HG03025 (cell line): ENCODE data around the gene BACE1-AS.

ENCODE experiments used
- ATAC-seq: cut with Tn5 transposase; IDR thresholded peaks from one replicate; pipeline ENCODE4 v1.9.1; 2021; ENCODE audit warnings: mild to moderate bottlenecking, moderate library complexity; ENCODE audit not compliant: unreplicated experiment, low FRiP score

BACE1-AS gene

DNA sequence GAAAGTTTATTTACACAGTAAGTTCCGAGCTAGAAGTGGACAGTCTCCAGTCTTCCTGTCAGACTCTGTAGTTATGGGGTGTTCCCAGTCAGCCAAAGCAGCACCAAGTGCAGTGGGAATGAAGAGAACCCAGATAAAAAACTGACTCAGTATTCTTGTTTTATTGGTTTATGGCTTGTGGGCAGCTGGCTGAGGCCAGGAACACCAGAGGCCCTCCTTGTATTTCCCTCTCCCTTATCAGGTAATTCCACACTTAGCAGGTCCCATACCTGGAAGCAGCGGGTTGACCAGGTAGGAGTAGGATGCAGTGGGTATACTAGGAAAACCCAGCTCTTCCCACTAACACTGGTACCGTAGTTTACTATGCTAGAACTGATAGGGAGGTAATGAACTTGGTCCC, 3.5 kb upstream of the BACE1-AS start:
- no peak for ATAC-seq

DNA sequence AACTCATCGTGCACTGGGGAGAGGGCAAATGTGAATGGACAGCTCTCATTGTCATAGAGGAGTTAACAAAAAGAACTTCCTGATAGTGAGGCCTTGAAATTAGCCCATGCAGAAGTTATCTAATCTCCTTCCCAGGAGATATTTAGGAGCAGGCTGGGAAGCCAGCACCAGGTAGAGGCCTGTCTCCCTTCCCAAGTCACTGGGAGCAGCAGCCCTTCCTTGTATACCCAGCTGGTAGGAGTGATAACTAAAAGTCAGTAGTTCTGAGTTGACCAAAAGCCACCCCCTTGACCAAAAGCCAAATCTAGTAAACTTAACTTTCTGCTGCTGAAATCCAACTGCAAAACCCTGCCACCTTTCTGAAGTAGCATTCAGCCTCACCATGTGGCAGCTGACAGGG, 1.4 kb upstream of the BACE1-AS start:
- no peak for ATAC-seq

DNA sequence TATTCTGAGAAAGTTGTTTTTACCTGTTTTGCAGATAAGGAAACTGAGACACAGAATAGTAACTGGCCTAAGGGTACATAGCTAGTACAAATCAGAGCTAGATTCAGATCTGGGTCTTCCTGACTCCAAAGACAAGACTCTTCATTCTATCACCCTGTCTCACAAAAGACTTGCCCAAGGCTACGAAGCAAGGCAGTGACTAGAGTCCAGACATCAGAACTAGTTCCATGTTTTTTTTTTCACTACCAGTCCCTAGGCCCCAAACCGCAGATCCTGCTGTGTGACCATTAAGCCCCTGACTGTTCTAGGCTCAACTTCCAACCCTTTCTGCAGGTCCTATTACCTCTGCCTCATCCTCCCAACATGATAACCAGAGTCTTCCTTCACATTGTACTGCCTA, 1.5 kb downstream of the BACE1-AS start:
- ATAC-seq: no peak

DNA sequence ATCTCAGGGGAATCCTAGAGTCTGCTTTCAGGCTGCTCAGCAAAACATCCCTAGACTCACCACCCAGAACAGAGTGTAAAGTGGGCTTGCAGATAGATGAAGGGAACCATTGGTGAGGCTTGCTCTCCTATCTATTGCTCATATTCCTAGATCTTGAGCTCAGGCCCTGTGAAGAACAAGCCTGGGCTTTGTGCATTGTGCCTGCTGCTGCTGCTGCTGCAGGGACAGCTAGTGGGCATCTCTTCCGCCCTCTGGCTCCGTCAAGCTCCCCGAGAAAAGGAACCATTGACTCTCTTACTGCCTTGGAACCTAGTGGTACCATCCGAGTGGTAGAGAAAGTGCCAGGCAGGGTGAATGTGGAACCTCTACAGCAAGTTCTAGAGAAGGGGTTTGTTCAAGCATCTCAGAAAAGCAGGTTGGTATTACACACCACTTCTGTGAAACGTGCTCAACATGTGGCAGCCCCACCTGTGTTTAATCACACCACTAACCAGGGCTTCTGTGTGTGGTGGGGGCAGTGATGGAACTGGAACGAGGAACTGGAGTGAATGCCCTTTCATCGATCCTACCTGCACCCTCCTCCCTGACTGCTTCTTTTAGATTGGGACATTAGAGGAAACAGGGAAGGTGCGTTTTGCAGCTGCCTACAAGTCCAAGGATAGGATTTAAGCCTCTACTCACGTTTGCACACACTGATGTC, 4.4 kb downstream of the BACE1-AS start:
- no peak for ATAC-seq

DNA sequence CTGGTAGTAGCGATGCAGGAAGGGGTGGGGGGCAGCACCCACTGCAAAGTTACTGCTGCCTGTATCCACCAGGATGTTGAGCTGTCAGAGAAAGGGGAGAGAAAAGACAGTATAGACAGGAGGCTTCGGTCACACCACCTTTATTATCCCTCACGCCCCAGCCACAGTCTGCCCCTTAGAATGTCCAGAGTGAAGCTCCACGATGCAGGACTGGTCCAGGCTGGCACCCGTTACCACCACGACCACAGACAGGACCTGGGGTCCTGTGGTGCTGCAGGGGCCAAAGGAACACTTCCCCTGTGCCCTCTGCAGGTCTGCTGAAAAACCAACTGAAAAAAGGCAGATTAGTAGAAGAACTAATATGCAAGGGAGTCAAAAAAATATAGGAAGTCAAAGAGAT, 5.7 kb downstream of the BACE1-AS start:
- ATAC-seq: no peak

DNA sequence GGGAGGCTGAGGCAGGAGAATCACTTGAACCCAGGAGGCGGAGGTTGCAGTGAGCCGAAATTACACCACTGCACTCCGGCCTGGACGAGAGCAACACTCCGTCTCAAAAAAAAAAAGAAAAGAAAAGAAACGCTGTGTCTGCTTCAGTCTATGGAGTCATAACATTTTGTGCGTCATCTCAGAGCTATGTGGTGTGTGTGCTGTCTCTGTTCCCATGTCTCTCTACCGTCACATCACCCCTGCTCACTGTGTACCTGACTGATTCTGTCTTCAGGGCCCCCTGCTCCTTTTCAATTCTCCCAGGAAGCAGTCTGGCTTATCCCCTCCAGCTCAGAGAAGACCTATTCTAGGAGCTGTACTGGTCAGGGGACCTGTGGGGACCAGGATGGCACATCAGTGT, 7.0 kb downstream of the BACE1-AS start:
- no peak for ATAC-seq

DNA sequence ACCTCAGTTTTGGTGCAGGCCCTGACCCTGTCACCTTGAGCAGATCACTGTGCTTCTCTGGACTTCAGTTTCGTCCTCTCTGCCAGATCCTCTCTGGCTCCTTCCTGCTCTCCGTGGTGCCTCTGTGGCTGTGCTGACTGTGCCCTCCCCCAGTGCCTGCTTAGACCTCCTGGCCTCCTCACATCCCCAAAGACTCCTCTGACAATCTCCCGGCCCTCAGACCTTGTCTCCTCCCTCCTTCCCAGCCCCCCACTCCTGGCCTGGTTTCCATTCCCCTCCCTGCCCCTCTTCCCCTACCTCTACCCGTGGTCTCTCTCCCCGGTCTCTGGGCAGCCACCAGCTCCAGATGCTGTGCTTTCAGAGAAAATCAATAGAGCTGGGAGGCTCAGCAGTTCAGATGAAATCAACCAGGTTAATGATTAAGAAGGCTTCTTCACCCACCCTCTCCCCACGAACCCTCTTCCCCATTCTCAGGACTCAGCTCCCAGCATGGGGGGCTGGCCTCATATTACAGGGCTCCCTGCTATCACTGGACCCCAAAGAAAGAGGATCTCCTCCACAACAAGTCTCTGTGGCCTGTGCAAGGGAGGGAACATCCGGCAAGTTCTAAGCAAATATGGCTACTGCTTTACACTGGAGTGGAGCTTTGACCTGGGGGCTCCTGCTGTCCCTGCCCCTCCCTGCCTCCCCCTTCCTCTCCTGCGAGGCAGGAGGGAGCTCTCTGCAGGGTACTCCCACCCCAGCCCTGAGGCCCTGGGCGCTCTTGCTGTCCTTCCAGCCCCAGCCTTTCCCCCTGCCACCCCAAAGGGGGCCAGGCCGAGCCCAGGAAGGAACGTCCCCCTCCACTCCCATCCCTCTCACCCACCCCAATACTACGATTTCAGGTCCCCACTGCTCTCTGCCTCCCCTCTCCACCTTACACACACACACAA, 8.5 kb downstream of the BACE1-AS start:
- no peak for ATAC-seq

DNA sequence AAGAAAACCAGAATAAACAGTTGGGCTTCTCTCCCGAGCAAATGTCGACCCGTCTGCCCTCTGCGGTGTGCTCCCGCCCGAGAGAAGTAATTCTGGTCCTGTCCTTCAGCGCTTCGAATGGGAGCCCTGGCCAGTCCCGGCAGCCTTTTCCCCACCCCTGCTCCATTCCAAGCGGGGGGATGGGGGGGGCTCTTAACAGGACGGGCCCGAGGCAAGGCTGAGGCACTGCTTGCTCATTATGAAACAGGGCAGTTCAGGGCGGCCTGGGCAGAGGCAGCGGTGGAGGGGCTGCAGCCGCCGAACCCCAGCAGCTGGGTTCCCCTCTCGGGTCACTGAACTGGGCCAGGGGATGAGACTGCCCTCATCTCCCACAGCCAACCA, 9.1 kb downstream of the BACE1-AS start:
- ATAC-seq: no peak

DNA sequence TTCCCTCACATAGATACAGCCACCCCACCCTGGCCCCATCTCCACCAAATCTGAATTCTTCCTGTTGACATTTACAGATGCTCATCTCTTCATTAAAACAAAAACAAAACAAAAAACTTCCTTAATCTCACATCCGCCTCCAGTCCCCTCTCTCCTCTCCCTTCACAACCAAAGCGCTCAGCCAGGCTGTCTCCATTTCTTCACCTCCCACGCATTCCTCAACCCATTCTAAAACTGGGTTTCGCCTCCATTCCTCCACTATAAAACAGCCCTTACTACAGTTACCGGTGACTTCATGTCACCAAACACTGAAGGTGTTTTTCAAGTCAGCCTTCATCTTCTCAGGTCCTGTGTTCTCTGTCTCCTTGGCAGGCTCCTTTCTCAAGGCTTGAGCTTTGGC, 9.6 kb downstream of the BACE1-AS start:
- no peak for ATAC-seq

DNA sequence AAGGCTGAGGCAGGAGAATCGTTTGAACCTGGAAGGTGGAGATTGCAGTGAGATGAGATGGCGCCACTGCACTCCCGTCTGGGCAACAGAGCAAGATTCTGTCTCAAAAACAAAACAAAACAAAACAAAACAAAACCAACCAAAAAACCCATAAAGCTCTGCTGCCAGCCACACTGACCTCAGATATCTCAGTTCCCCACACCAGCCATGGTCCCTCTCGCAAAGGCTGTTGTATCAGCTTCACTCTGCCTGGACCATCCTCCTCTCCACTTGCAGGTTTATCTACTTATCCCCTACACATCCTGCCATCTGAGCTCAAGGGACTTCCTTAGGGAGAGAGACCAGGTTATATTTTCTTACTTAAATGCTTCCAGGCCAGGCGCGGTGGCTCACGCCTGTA, 11.1 kb downstream of the BACE1-AS start:
- no peak for ATAC-seq

DNA sequence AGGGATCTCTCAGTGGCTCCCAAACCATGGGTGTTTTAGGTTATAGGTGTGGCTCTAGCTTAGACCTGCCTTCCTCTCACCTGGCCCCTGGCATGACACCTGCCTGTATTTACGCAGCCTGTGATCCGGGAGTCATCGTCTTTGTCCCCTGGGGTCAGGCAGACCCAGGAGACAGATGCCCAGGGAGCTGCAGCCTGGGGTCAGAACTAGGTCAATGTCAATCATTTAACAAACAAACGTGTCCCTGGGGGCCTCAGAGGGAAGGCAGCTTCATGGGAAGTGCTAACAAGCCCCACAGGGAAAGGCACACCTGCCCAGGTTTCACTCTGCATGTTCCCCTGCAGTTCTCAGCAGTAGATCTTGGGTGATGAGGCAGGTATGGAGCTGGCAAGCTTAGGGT, 12.0 kb downstream of the BACE1-AS start:
- ATAC-seq: no peak

DNA sequence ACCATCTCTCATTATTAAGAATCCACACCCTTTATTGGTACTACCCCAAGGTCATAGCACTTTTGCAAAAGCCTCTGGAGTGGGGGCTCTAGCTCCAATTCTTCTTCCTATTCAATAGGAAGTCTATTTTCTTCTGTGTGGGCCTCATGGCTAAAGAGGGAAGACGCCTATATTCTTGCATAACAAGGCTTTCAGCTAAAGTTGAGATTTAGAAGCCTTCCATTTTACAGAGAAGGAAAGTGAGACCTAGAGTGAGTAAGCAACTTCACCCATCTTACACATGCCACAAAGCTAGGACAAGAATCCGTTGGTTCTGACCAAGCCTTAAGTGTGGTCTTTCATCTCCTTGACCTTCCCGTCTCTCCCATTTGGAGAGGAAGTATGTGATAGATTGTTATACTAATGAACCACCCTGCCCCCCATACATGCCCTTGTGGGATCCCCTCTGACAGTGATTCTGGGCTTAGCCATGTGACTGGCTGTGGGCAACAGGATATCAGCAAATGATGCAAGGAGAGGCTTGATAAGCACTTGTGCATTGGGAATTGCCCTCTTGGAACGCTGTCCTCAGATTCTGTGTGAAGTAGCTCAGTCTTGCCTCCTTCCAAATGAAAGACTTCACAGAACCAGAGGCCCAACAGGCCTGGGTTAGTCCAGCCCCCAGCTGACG, 12.6 kb downstream of the BACE1-AS start:
- no peak for ATAC-seq

DNA sequence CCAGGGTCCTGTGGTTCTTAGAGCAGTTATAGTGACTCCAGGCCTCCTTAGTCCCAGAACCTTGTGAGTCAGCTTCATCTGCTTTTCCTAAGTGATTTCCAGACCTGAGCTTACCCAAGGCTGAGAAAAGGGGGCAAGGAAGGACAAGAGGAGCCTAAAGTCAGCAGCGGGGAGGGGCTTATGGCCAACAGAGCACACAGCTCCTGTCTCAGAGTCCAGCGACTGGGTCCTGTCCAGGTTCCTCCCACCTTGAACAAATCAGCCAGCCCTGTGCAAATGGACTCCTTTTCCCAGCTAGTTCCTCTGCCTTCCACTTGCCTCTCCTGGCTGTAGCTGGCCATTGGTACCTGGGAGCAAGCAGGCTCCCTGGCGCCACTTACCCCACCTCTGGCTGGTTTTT, 14.0 kb downstream of the BACE1-AS start:
- ATAC-seq: no peak

DNA sequence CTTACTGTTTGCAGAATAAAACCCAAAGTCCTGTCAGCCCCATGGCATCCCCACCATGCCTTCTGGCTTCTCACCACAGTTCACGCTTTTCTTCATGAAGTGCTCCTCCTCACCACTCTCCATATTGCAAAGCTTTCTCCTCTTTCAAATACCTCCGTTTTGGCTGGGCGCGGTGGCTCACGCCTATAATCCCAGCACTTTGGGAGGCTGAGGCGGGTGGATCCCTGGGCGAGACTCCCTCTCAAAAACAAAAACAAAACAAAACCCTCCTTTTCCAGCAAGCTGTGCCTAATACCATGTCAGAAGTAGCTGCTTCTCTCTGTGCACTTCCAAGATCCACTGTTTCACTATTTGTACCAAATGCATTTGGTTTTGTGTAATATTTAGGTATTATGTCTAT, 18.2 kb downstream of the BACE1-AS start:
- no peak for ATAC-seq

DNA sequence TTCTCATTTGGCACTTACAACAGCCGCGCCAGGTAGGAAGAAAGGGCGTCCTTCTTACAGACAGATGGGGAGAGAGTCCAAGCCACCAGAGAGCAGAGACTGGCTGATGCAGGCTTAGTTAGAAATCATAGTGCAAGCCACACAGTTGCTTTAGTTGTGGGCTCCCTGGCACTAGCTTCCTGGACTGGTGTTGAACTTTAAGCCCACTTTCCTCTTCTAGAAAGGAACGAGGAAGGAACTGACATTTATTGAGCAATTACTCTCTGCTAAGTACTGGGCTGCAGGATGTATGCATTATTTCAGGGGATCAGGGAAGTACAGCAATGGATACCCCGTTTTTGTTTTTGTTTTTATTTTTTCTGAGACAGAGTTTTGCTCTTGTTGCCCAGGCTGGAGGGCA, 21.9 kb downstream of the BACE1-AS start:
- ATAC-seq: no peak

DNA sequence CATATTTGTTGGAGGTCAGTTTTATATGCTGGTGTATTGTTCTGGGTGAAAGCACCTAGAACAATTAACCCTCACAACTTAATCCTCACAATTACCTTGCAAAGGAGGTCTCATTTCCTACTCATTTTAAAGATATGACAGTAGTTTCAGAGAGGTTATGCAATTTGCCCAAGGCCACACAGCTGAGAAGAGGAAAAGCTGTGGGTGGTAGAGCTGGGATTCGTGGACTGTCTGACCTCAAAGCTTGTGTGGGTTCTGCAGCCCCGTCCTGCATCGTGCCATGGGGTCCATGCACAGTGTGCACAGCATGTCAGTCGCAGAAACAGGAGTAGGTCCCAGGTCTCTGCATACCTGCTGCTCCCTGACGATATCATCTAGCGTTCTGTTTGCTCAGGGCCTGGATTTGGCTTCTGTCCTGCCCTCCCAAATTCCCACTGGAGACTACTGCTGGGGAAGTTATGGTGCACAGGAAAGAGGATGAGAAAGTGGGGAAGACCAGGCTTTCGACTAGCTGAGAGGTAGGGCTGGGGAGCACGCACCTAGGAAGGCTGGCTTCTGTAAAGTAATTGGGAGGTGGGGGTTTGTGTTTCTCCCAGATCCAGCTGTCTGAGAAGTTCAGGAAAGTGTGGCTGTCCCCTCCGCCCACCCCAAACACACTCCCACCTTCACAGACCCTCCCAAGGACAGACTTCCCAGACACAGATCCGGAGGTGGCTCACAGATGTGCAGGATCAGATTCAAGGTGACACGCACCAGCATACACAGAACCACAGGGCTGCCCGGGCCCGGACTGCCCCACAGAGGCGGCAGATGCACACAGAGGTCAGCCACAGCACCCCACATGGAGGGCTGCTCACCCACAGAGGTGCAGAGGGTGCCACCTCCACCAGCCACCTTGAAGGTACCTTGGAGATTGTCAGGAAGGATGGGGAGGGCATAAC, 23.0 kb downstream of the BACE1-AS start:
- ATAC-seq: no peak

DNA sequence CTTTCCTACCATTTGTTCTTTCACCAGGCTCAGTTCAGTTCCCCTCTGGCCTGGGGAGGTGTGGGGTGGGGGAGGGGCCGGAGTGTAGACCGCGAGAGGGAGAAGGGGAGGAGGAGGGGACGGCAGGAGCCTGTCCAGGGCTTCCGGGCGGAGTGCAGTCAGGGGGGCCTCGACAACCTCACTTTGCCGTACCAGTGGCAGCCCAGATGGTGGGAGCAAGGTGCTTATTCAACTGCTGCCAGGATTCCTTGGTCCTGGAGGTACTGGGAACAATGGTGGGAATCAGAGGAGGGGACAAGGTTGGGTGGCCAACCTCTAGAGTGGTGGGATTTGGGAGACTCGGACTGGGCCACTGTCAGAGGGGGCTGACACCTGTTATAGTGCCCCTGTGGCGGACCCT, 23.7 kb downstream of the BACE1-AS start:
- ATAC-seq: no peak

DNA sequence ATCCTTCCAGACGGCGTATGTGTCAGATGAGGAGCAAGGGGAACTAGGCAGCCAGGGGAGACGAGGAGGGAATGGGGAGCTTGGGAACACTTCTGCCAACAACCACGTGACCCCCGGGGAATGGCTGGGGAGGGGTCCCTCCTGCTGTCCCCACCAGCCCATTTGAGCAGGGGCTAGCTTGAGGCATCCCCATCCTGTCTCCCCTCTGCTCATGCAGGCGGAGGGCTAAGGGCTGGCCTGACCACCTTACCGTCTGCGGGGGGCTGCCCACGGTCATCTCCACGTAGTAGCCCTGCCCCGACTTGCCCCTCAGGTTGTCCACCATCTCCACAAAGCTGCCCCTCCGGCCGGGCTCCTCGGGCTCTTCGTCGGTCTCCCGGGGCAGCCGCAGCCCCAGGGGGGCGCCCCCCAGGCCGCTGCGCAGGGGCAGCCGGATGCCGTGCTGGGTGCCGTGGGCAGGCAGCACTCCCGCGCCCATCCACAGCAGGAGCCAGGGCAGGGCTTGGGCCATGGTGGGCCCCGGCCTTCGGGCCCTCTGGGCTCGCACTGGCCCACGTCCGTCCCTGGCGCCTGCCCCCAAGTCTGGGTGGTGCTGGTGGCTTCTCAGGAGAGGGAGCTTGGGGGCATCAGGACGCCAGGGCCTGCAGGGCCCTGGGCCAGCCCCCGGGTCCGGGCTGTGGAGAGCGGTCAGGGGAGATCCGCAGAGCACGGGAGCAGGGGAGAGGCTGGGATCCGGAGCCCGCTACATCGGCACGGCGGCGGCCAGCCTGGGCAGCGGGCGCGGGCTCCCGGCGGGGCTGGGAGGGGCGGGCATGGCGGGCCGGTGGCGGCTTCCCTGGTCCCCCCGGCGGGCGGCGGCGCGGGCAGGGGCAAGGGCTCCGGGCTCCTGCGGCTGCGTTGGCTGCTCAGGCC, 24.4 kb downstream of the BACE1-AS start:
- ATAC-seq: no peak

DNA sequence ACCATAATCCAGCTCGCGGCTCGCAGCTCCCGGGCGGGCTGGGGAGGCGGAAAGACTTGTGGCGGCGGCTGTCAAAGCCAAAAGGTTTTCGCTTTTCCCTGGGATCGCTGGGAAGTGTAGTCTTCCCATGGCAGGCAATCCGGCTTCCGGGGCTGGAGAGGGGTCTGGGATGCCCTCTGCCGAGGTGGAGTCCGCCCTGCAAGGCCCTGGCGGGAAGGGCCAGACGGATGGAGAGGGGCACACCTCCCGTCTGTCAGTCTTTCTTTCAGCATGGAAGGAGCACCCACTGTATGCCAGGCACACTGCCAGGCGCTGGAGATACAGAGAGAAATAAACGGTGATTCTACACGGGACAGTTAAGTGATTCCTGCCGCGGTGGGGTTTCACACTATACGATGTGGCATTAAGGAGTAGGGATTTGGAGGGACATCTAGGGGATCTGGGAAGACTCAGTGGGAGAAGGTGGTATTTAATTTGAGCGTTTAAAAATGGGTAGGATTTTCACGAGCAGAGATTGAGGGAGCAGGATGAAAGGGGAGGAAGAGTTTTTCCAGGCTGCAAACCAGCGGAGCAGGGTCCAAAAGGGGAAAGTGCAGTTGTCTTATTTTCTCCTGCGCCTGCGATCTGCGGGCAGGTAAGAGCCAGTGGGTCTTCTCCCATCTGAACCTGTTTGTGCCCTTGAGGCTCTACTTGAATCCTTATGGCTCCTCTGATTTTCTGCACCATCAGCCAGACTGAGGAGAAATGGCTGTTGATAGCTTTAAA, 25.2 kb downstream of the BACE1-AS start, which contains the start of gene BACE1:
Gene BACE1 (minus strand): TSS at position 60 of the 765 bp plus-strand sequence. CDS start 461 bp downstream, outside the sequence.
- ATAC-seq: no peak
